ACHN (cell line): ENCODE results near the gene PAK5.
"Not testable (repeated sequence)": the region's sequence is repeated elsewhere in the genome, so short reads cannot be mapped to it uniquely, and the experiment has no call there.

Experiments
- DNase-seq: peaks from one replicate; pipeline ENCODE4 v3.0.0-alpha.2; 2015
- in situ Hi-C: cut with HindIII; loops from 2 replicates; pipeline ENCODE4 v1.10.0; 2017; ENCODE audit warnings: low sequenced_read_pairs, low pct_ligation_motif_present, low pct_unique_long_range_greater_than_20kb

The PAK5 gene

GRCh38 chr20:9705722-9706476 is 133.0 kb downstream of the PAK5 start:
- in situ Hi-C loops = no loop called here
- no peak for DNase-seq

- in situ Hi-C loops = no loop called here
- no peak for DNase-seq
Measured at GRCh38 chr20:9699181-9699580, 139.7 kb downstream of the PAK5 start.

- in situ Hi-C loops = no loop called here
- DNase-seq = no peak
Measured at GRCh38 chr20:9689041-9689440, 149.8 kb downstream of the PAK5 start.

- in situ Hi-C loops = no loop called here
- no peak for DNase-seq
Measured at GRCh38 chr20:9686866-9687265, 152.0 kb downstream of the PAK5 start.

GRCh38 chr20:9686455-9686854 is 152.4 kb downstream of the PAK5 start:
- DNase-seq = no peak
- in situ Hi-C loops = no loop called here

- in situ Hi-C loops = no loop called here
- DNase-seq = no peak
Measured at GRCh38 chr20:9686001-9686400, 152.9 kb downstream of the PAK5 start.

GRCh38 chr20:9685011-9685410 is 153.9 kb downstream of the PAK5 start:
- in situ Hi-C loops = no loop called here
- no peak for DNase-seq

- no peak for DNase-seq
- in situ Hi-C loops = no loop called here
Measured at GRCh38 chr20:9677100-9677623, 161.7 kb downstream of the PAK5 start.

- in situ Hi-C loops = no loop called here
- DNase-seq = no peak
Measured at GRCh38 chr20:9672981-9673380, 165.9 kb downstream of the PAK5 start.

- DNase-seq = no peak
- in situ Hi-C loops = no loop called here
Measured at GRCh38 chr20:9672027-9672426, 166.8 kb downstream of the PAK5 start.

GRCh38 chr20:9668381-9668780 is 170.5 kb downstream of the PAK5 start:
- no peak for DNase-seq
- in situ Hi-C loops = no loop called here

GRCh38 chr20:9663423-9663822 is 175.5 kb downstream of the PAK5 start:
- in situ Hi-C loops = no loop called here

GRCh38 chr20:9660236-9660868 is 178.5 kb downstream of the PAK5 start:
- in situ Hi-C loops = no loop called here
- peak; percentile 16 for DNase-seq

More at GRCh38 chr20:9663423-9663822, 175.5 kb downstream of the PAK5 start:
- DNase-seq = no peak

- no peak for DNase-seq
- in situ Hi-C loops = no loop called here
Measured at GRCh38 chr20:9647741-9648140, 191.1 kb downstream of the PAK5 start.

- no peak for DNase-seq
- in situ Hi-C loops = no loop called here
Measured at GRCh38 chr20:9646375-9646774, 192.5 kb downstream of the PAK5 start.

GRCh38 chr20:9642882-9643281 is 196.0 kb downstream of the PAK5 start:
- DNase-seq = no peak
- in situ Hi-C loops = no loop called here

- DNase-seq, in situ Hi-C loops: not testable (repeated sequence)
Measured at GRCh38 chr20:9641499-9642000, 197.3 kb downstream of the PAK5 start.

- in situ Hi-C loops = no loop called here
- DNase-seq = no peak
Measured at GRCh38 chr20:9637889-9638288, 201.0 kb downstream of the PAK5 start.

GRCh38 chr20:9635750-9636149 is 203.1 kb downstream of the PAK5 start:
- in situ Hi-C loops = no loop called here
- no peak for DNase-seq

- in situ Hi-C loops = no loop called here
- no peak for DNase-seq
Measured at GRCh38 chr20:9634327-9634726, 204.5 kb downstream of the PAK5 start.
